Activated T-cell treated with anti-CD3 and anti-CD28 coated beads, Interleukin-2, amount 50 U/mL, for 24 hours (primary cell): ENCODE measurements around the gene WDR83.
"Not testable (repeated sequence)": the region's sequence is repeated elsewhere in the genome, so short reads cannot be mapped to it uniquely, and the experiment has no call there.

Source experiments
- DNase-seq: peaks from one replicate; pipeline ENCODE4 v3.0.0-alpha.2; 2020
- H3K27ac Mint-ChIP-seq: 2 replicates; pipeline ENCODE4 v1.8.0; 2020; ENCODE audit warnings: mild to moderate bottlenecking, mixed read lengths
- H3K27me3 Mint-ChIP-seq: 2 replicates; pipeline ENCODE4 v1.8.0; 2020; ENCODE audit warnings: mixed read lengths
- H3K36me3 Mint-ChIP-seq: 2 replicates; pipeline ENCODE4 v1.8.0; 2020; ENCODE audit warnings: low read depth, mixed read lengths
- H3K4me1 Mint-ChIP-seq: 2 replicates; pipeline ENCODE4 v1.8.0; 2020; ENCODE audit warnings: low read depth, mixed read lengths
- H3K4me3 Mint-ChIP-seq: 2 replicates; pipeline ENCODE4 v1.8.0; 2020; ENCODE audit warnings: mild to moderate bottlenecking, moderate library complexity, mixed read lengths
- H3K9me3 Mint-ChIP-seq: 2 replicates; pipeline ENCODE4 v1.8.0; 2020; ENCODE audit warnings: mixed read lengths

WDR83 gene

DNA sequence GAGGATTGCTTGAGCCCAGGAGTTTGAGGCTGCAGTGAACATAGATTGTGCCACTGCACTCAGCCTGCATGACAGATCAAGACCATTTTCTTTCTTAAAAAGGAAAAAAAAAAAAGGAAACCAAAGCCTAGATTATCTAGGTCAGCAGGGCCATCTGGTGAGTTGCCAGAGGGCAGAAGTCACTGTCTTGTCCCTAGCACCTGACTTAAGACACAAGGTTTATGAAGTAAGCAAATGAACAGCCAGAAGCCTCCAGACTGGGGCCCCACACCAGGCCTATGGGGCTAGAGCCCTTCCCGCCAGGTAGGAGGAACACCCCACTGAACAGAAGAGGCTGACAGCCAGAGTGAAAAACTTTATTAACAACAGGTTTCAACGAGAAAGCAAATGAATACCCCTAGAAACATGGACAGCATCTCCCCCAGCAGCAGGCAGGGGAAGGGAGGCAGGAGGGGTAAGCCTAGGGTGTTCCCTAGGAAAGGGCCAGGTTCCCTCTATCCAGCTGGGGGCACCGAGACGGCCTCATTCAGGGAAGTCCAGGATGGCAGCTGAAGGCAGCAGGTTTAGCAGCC, 1.2 kb downstream of the WDR83 start:
- H3K4me3 Mint-ChIP-seq, result peak overlapping the region; percentile 95
- peak overlapping the region; percentile 100 for H3K27ac Mint-ChIP-seq
- no peak for DNase-seq
- H3K4me1 Mint-ChIP-seq, result peaks cover 56% of the 10 kb centered on the region
- no peaks in the 10 kb centered on the region for H3K27me3 Mint-ChIP-seq
- no peaks in the 10 kb centered on the region for H3K9me3 Mint-ChIP-seq
- H3K36me3 Mint-ChIP-seq, result peaks cover 89% of the 10 kb centered on the region

DNA sequence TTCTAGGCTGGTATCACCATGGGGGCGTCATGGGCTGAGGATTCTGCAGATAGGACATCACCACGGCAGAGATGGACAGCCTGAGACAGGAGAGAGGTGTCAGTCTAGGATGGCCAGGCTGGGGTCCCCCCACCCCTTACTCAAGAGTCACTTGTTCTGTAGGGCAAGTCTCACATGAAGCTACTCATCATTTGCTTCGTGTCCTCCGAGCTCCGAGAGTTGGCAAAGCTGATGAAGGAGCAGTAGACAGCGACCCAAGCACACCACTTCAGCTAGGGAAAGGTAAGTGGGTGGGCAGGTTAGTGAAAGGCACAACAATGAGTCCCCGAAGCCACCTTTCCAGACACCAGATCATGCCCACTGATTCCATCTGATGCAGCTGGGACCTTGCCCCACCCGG, 1.7 kb downstream of the WDR83 start:
- H3K36me3 Mint-ChIP-seq, result peaks cover 89% of the 10 kb centered on the region
- H3K9me3 Mint-ChIP-seq, result no peaks in the 10 kb centered on the region
- peak overlapping the region; percentile 100 for H3K27ac Mint-ChIP-seq
- H3K4me3 Mint-ChIP-seq, result peak overlapping the region; percentile 95
- DNase-seq, result no peak
- no peaks in the 10 kb centered on the region for H3K27me3 Mint-ChIP-seq
- peaks cover 56% of the 10 kb centered on the region for H3K4me1 Mint-ChIP-seq

DNA sequence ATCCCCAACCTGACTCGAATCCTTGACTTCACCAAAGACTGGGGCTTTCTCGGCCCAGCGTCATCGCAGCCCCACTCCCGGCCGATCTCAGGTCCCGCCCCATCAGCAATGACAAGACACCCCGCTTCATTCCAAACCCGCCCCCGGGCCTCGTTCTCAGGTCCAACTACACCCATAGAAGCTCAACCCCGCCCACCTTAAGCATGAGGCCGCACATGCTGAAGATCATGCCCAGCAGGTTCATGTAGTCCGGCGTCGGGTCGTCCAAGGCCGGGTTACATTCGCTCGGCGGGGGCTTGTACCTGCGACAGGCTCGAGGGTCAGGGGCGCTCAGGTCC, 2.3 kb downstream of the WDR83 start:
- peaks cover 56% of the 10 kb centered on the region for H3K4me1 Mint-ChIP-seq
- no peak for DNase-seq
- H3K36me3 Mint-ChIP-seq, result peaks cover 89% of the 10 kb centered on the region
- no peaks in the 10 kb centered on the region for H3K9me3 Mint-ChIP-seq
- H3K4me3 Mint-ChIP-seq, result peak overlapping the region; percentile 95
- no peaks in the 10 kb centered on the region for H3K27me3 Mint-ChIP-seq
- peak overlapping the region; percentile 100 for H3K27ac Mint-ChIP-seq

DNA sequence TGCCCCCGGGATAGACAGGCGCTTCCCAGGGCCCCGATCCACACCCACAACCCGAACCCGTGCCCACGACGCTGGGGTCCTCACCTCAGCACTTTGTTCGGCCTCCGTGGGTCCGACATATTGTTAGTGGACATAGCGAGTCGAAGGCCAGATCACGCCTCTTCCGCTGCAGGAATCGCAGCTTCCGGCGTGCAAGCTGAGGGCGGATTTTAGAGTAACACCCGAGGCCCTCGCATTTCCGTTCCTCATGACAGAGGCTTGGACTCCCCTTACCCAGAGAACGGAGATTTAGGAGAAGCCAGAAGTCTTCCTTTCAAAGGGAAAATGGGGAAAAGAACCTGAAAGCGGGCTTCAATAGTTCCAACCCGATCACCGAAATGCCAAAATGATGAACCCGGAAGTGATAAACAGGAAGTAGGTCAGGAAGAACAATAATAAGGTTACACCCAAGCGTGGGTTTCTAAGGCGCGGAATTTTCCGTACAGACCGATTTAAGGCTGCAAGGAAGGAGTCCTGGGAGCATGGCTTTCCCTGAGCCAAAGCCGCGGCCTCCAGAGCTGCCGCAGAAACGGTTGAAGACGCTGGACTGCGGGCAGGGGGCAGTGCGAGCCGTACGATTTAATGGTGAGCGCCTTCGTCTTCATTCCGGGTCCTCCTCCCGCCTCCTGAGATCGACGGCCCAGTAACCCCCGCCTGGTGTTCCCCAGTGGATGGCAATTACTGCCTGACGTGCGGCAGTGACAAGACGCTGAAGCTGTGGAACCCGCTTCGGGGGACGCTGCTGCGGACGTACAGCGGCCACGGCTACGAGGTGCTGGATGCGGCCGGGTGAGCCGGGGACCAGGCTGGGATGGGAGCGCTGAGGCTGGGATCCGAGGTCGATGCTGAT, 2.9 kb downstream of the WDR83 start:
- Mint-ChIP-seq H3K27ac (peak overlapping the region; percentile 100), H3K36me3 (peaks cover 89% of the 10 kb centered on the region), H3K4me1 (peaks cover 55% of the 10 kb centered on the region), H3K4me3 (peak overlapping the region; percentile 95), H3K27me3 (no peaks in the 10 kb centered on the region), H3K9me3 (no peaks in the 10 kb centered on the region)
- DNase-seq, result peak; percentile 85

DNA sequence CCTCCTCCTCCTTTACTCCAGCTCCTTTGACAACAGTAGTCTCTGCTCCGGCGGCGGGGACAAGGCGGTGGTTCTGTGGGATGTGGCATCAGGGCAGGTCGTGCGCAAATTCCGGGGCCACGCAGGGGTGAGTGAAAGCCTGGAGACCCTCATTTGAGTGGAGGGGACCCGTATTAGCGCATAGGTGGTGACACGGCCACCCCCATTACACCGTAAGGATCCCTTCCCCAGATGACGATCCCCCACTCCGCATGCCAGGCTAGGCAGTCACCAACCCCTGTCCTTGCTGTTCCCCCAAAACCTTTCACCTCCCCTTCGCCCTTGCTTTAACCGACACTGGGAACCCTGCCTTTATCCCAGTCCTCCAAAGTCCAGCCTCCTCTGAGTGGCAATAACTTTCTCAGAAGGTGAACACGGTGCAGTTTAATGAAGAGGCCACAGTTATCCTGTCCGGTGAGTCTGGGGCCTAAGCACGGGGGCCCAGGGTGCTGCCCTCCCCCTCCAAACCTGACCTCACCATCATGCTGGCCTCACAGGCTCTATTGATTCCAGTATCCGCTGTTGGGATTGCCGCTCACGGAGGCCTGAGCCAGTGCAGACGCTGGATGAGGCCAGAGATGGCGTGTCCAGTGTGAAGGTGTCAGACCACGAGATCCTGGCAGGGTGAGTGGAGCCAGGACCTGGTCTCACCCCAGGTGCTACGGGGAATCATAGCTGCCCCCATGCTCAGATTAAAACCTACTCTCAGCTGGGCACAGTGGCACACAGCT, 3.7 kb downstream of the WDR83 start:
- Mint-ChIP-seq H3K4me1 (peaks cover 47% of the 10 kb centered on the region), H3K9me3 (no peaks in the 10 kb centered on the region), H3K36me3 (peaks cover 89% of the 10 kb centered on the region)

DNA sequence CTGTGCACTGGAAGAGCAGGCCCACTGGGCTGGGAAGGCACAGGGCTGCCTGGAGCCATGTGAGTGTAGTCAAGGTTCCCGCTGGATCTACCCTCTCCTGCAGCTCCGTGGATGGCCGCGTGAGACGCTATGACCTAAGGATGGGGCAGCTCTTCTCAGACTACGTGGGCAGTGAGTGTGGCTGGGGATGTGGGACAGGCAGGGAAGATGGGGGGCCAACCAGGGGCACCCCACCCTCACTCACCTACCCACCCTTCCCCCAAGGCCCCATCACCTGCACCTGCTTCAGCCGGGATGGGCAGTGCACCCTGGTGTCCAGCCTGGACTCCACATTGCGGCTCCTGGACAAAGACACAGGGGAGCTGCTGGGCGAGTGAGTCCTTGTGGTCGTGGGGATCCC, 6.1 kb downstream of the WDR83 start:
- Mint-ChIP-seq H3K9me3 (no peaks in the 10 kb centered on the region), H3K27me3 (no peaks in the 10 kb centered on the region), H3K27ac (peak overlapping the region; percentile 55), H3K36me3 (peaks cover 92% of the 10 kb centered on the region), H3K4me3 (no peak overlapping the region), H3K4me1 (peaks cover 38% of the 10 kb centered on the region)
- no peak for DNase-seq

More for the DNA sequence above, 3.7 kb downstream of the WDR83 start:
- Mint-ChIP-seq H3K27ac (peak overlapping the region; percentile 100), H3K4me3 (peak overlapping the region; percentile 95), H3K27me3 (no peaks in the 10 kb centered on the region)
- DNase-seq, result no peak

DNA sequence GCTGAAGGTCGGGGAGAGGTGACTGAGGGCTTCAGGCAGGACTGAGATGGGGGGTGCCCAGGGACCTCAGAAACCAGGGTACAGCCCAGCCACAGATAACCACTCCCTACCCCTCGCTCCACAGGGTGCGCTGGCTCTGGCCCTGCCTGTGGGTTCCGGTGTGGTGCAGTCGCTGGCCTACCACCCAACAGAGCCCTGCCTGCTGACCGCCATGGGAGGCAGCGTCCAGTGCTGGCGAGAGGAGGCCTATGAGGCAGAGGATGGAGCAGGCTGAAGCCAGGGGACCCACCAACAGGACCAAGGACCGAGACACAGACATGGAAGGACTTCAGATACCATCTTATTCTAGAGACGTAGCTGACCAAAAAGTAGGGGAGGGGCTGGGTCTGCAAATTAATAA, 8.8 kb downstream of the WDR83 start:
- Mint-ChIP-seq H3K27me3 (no peaks in the 10 kb centered on the region), H3K9me3 (no peaks in the 10 kb centered on the region), H3K27ac (peak overlapping the region; percentile 33), H3K36me3 (peaks cover 90% of the 10 kb centered on the region), H3K4me3 (no peak overlapping the region), H3K4me1 (peaks cover 35% of the 10 kb centered on the region)
- DNase-seq, result no peak

DNA sequence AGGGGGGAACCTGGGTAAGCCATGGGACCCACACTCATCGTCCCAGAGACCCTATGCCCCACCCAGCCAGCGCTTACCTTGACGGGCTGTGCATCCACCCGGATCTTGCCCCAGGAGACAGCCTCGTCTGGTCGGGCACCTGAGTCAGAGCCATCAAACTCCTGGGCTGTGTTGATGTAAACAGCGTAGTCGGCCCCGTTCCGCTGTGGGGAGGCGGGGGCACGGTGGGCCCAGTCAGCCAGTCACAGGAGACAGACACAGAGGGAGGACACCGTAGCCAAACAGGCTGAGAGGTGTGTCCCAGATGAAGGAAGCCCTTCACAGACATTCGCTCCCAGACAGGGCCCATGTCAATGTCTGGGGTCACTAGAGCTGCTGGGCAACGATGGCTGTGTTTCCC, 9.3 kb downstream of the WDR83 start:
- no peak for DNase-seq
- Mint-ChIP-seq H3K9me3 (no peaks in the 10 kb centered on the region), H3K27me3 (no peaks in the 10 kb centered on the region), H3K4me1 (peaks cover 31% of the 10 kb centered on the region), H3K36me3 (peaks cover 87% of the 10 kb centered on the region), H3K27ac (no peak overlapping the region), H3K4me3 (no peak overlapping the region)

DNA sequence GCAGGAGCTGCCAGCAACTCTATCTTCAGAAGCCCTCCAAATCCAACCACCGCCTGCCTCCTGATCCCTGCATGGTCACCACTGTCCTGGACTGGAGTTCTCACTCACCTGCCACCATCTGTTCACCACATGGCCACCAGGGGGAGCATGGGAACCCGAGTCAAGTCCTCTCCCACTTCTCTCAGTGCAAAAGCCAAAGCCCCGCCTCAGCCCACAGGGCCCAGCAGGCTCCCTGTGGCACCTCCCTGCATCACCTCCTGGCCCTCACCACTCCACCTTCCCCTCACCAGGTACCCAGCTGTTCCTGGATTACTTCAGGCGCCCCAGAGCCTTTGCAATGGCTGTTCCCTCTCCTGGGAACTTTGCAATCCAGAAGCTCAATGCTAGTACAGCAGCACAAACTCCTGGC, 9.8 kb downstream of the WDR83 start:
- peak; percentile 91 for DNase-seq
- Mint-ChIP-seq H3K9me3 (no peaks in the 10 kb centered on the region), H3K36me3 (peaks cover 91% of the 10 kb centered on the region), H3K4me3 (no peak overlapping the region), H3K27ac (peak overlapping the region; percentile 67), H3K4me1 (peaks cover 35% of the 10 kb centered on the region), H3K27me3 (no peaks in the 10 kb centered on the region)

DNA sequence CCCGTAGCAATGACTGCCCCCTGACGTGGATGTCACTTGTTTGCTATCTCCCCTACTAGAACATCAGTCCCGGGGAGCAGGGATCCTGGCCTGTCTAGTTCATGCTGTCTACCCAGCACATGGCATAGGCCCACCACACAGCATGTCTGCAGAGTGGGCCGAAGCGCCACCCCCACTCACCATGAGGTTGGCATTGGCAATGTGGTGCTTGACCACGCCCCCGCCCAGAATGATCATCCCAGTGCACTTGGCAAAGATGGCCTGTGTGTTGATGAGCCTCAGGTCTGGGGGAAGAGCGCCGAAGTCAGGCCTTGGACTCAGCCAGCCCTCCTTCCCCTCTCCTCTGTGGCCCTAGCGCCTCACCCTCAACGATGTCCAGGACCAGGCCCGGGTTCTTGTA, 10.3 kb downstream of the WDR83 start:
- peaks cover 91% of the 10 kb centered on the region for H3K36me3 Mint-ChIP-seq
- H3K9me3 Mint-ChIP-seq, result no peaks in the 10 kb centered on the region
- H3K27me3 Mint-ChIP-seq, result no peaks in the 10 kb centered on the region
- no peak overlapping the region for H3K4me3 Mint-ChIP-seq
- peak overlapping the region; percentile 67 for H3K27ac Mint-ChIP-seq
- DNase-seq, result no peak
- peaks cover 33% of the 10 kb centered on the region for H3K4me1 Mint-ChIP-seq

DNA sequence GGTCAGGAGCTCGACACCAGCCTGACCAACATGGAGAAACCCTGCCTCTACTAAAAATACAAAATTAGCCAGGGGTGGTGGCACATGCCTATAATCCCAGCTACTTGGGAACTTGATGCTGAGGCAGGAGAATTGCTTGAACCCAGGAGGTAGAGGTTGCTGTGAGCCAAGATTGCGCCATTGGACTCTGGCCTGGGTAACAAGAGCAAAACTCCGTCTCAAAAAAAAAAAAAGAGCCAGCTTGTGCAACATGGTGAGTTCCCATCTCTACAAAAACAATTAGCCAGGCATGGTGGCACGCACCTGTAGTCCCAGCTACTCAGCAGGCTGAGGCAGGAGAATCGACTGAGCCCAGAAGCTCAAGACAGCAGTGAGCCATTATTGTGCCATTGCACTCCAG, 11.4 kb downstream of the WDR83 start:
- H3K9me3 Mint-ChIP-seq, H3K27me3 Mint-ChIP-seq, H3K27ac Mint-ChIP-seq, DNase-seq, H3K4me3 Mint-ChIP-seq: not testable (repeated sequence)
- peaks cover 80% of the 10 kb centered on the region for H3K36me3 Mint-ChIP-seq
- peaks cover 31% of the 10 kb centered on the region for H3K4me1 Mint-ChIP-seq

DNA sequence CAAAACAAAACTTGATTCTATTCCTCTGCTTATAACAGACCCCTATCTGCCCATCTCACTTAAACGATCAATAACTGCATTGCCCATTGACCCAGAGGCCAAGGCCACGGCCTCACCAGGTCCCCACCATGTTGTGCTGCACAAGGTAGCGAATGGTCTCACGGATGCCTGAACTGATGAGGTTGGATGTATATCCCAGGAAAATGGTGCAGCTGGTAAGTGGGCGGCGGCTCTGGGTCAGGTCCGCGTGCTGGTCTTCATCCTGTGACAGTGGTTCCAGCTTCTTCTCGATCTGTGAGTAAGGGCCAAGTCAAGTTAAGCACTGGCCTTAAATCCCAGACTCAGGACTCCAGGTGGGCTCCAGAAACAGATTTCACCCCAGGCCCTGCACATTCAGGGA, 13.4 kb downstream of the WDR83 start:
- peak overlapping the region; percentile 99 for H3K27ac Mint-ChIP-seq
- peaks cover 60% of the 10 kb centered on the region for H3K36me3 Mint-ChIP-seq
- H3K4me1 Mint-ChIP-seq, result peaks cover 28% of the 10 kb centered on the region
- H3K9me3 Mint-ChIP-seq, result no peaks in the 10 kb centered on the region
- no peak for DNase-seq
- peak overlapping the region; percentile 98 for H3K4me3 Mint-ChIP-seq
- no peaks in the 10 kb centered on the region for H3K27me3 Mint-ChIP-seq

DNA sequence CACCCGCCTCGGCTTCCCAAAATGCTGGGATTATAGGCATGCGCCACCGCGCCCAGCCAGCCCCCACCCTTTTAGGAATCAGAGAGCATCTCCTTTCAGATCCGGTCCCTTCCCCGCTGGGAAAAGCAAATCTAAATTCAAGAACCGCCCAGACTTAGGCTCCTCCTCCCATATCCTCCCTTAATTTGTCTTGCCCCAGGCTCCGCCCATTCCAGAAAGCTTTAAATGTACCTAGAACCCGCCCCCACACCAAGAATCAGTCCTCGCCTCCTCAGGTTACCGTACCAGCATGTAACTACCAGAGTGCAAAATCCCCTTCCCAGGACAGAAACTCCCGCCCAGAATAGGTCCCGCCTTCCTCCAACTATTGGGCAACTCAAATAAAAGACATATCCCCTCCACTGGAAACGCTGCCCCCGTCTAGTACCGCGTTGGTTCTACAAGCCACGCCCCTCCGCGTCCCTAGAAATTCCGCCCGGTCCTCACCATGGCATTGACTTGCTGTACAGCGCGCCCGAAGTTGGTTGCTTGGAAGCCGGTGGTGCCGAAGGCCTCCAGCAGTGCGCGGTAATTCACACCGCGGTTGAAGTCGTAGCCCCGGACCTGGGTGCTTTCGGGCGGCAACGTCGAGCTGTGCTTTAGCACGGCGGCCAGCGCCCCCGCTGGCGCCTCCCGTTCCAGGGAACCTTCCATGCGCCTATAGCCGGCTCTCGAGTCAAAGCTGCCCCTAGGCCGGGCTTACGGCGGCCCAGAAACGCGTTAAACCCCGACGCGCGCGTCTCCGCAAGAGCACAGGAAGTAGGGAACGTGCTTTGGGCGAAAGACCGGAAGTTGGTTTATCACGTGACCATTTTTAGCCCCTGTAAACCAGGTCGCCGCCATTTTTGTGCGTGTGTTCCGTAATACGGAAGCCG, 14.7 kb downstream of the WDR83 start, which contains the start of gene DHPS:
Gene DHPS (minus strand): TSS at position 807 of the 914 bp plus-strand sequence. CDS start 114 bp downstream, at position 693.
- peaks cover 27% of the 10 kb centered on the region for H3K4me1 Mint-ChIP-seq
- H3K9me3 Mint-ChIP-seq, result no peaks in the 10 kb centered on the region
- peaks cover 47% of the 10 kb centered on the region for H3K36me3 Mint-ChIP-seq
- DNase-seq, result peak; percentile 89
- H3K27ac Mint-ChIP-seq, result peak within 1 kb of the TSS; percentile 99
- no peaks in the 10 kb centered on the region for H3K27me3 Mint-ChIP-seq
- peak within 1 kb of the TSS; percentile 98 for H3K4me3 Mint-ChIP-seq

DNA sequence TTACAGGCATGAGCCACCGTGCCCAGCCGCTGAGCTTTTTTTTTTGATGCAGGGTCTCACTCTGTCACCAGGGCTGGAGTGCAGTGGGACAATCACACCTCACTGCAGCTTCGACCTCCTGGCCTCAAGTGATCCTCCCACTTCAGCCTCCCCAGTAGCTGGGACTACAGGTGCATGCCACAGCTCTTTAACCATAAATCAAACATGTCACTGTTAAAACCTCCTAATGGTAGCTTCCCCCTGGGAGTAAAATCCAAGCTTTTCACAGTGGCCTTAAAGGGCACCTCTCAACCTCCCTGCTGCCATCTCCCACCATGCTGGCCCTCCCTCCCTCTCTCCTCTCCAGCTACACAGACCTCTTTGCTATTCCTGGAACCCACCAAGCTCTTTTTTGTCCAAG, 19.2 kb downstream of the WDR83 start:
- no peak for DNase-seq
- H3K9me3 Mint-ChIP-seq, result no peaks in the 10 kb centered on the region
- no peaks in the 10 kb centered on the region for H3K27me3 Mint-ChIP-seq
- peaks cover 5% of the 10 kb centered on the region for H3K4me1 Mint-ChIP-seq
- H3K27ac Mint-ChIP-seq, result no peak overlapping the region
- H3K36me3 Mint-ChIP-seq, result peaks cover 37% of the 10 kb centered on the region
- no peak overlapping the region for H3K4me3 Mint-ChIP-seq
